ENCODE data around the gene LRRC37A3.
"Not testable (repeated sequence)": the region's sequence is repeated elsewhere in the genome, so short reads cannot be mapped to it uniquely, and the experiment has no call there.

Gene LRRC37A3

GRCh38 chr17:64919289-64920025, at the start of gene LRRC37A3:
Gene LRRC37A3, minus strand, starts transcription at chr17:64919478. Its CDS starts 22,221 bp downstream, at chr17:64897257.
- DNase-seq, result peak; percentile 98

- DNase-seq, result peak; percentile 79
Measured at GRCh38 chr17:64965873-64966287, 46.6 kb upstream of the LRRC37A3 start.

DNA sequence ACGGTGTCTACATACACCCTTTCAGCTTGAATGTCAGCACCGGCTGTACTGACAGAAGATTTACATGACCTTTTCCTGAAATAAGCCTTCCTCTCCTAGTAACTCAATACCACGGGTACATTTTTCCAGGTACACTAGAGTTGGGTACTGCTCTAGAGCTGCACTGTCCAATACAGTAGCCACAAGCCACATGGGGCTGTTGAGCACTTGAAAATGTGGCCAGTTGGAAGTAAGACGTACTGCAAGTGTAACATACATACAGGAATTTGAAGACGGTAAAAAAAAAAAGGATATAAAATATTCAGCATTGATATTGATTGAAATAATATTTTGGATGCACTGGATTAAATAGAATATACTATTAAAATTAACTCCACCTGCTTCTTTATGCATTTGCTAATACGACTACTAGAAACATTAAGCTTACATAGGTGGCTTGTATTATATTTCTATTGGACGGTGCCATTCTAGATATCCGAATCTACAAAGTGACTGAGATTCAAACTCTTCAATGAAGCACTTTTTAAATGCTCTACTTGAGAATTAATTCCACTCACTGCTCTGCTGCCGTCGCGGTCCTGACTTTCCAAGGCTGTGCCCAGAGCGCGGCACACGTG, 46.1 kb upstream of the LRRC37A3 start:
- not testable (repeated sequence) for DNase-seq

GRCh38 chr17:64964796-64965195, 45.5 kb upstream of the LRRC37A3 start:
- no peak for DNase-seq

GRCh38 chr17:64963814-64964213, 44.5 kb upstream of the LRRC37A3 start:
- not testable (repeated sequence) for DNase-seq

DNA sequence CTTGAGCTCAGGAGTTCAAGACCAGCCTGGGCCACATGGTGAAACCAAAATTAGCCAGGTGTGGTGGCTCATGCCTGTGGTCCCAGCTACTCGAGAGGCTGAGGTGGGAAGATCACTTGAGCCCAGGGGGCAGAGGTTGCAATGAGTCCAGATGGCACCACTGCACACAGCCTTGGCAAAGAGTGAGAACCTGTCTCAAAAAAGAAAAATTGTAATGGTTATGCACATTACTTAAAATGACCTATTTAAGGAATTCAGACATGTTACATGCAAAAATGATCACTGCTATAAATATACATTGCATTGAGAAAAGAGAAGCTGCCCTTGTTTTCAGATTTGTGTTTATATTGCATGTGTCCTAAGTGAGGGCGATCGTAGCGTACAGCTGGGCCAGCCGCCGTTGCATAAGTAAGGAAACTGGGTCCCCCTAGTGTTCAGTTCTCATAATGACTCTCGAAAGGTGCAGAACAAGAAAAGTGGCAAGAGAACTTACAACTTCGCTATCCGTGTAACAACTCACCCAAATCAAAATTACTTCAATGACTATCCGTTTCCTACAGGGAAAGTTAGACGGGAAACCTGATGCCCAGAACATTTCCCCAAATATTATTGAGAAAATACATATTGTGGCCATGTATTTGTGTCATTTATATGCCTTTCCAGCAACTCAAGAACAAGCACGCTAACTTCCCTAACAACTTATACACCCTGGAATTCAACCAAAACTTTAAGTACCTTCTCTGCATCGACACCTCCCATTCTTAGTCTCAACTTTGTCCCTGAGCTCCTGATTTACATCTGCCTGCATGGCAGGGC, 42.5 kb upstream of the LRRC37A3 start:
- DNase-seq, result not testable (repeated sequence)

DNA sequence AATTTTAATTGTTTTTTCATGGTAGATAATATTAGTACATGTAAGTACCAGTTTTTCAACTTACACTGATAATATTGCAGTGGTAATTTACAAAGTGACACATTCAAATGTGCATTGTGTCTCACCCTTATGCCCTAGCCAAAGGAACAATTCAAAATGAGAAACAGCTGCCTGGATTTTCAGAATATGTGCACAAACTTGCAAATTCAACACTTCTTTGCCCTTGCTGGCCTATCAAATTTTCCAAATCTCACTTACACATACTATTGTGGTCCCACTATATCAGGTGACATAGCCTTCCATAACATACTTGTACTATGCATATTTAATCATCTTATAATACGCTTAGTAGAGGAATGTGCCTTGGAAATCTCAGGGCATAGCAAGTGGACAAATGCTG, 32.6 kb upstream of the LRRC37A3 start:
- no peak for DNase-seq

- DNase-seq, result no peak
Measured at GRCh38 chr17:64950871-64951270, 31.6 kb upstream of the LRRC37A3 start.

GRCh38 chr17:64947152-64947551, 27.9 kb upstream of the LRRC37A3 start:
- DNase-seq, result no peak

GRCh38 chr17:64941761-64942160, 22.5 kb upstream of the LRRC37A3 start:
- DNase-seq, result no peak

DNA sequence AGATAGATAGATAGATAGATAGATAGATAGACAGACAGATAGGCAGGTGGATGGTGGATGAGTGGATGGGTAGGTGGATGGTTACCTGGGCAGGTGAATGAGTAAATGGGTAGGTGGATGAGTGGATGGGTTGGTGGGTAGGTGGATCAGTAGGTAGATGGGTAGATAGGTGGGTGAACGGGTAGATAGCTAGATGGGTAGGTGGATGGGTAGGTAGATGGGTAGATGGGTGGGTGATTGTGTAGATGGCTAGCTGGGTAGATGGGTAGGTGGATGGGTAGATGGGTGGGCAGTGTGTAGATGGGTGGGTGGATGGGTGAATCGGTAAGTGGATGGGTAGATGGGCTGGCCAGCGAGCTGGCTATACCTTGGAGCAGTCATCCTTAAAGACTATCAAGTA, 21.8 kb upstream of the LRRC37A3 start:
- DNase-seq, result no peak

DNA sequence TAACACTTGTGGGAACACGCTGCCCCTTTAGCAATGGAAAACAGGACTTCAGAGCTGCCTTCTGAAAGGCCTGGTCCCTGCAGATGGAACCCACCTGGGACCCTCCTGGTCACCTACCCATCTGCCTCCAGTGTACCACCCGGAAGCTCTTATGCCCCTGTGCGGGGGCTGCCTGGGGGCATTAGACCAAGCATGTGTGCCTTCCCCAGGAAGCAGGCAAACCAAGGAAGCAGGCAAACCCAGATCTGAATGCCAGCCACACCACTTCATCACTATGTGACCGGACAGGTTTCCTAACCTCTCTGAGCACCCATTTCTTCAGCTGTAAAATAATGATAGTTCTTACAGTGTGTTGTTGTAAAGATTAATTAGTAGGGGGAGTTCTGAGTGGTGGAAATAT, 20.8 kb upstream of the LRRC37A3 start:
- no peak for DNase-seq

- peak; percentile 30 for DNase-seq
Measured at GRCh38 chr17:64938925-64939474, 19.7 kb upstream of the LRRC37A3 start.

DNA sequence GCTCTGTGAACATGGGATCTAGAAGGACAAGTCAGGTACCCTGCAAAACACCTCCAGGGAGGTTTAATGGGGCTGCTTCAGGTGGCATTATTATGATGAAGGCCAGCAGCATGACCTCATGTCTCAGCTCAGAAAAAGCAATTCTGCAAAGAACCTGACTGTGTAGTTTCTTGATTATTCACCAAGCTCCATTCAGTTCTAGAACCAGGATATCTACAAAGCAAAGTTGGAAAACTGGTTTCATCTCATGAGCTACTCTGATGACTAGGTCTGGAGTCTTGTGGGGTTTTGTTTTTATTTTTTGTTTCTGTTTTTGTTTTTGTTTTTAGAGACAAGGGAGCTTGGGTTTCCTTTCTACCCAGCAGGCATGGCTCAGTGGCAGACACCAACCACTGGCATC, 19.0 kb upstream of the LRRC37A3 start:
- no peak for DNase-seq

GRCh38 chr17:64936117-64936516, 16.8 kb upstream of the LRRC37A3 start:
- DNase-seq, result no peak

- not testable (repeated sequence) for DNase-seq
Measured at GRCh38 chr17:64934284-64934778, 15.1 kb upstream of the LRRC37A3 start.

DNA sequence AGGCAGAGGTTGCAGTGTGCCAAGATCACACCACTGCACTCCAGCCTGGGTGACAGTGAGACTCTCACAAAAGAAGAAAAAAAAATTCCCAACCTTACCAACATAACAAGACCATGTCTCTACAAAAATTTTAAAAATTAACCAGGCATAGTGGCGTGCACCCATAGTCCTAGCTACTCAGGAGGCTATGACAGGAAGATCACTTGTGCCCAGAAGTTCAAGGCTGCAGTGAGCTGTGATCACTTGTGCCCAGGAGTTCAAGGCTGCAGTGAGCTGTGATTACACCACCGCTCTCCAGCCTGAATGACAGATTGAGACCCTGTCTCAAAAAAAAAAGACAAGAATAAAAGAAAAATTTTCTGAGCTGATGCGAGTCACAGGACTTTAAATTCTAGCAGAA, 13.6 kb upstream of the LRRC37A3 start:
- not testable (repeated sequence) for DNase-seq

- not testable (repeated sequence) for DNase-seq
Measured at GRCh38 chr17:64930374-64930773, 11.1 kb upstream of the LRRC37A3 start.

DNA sequence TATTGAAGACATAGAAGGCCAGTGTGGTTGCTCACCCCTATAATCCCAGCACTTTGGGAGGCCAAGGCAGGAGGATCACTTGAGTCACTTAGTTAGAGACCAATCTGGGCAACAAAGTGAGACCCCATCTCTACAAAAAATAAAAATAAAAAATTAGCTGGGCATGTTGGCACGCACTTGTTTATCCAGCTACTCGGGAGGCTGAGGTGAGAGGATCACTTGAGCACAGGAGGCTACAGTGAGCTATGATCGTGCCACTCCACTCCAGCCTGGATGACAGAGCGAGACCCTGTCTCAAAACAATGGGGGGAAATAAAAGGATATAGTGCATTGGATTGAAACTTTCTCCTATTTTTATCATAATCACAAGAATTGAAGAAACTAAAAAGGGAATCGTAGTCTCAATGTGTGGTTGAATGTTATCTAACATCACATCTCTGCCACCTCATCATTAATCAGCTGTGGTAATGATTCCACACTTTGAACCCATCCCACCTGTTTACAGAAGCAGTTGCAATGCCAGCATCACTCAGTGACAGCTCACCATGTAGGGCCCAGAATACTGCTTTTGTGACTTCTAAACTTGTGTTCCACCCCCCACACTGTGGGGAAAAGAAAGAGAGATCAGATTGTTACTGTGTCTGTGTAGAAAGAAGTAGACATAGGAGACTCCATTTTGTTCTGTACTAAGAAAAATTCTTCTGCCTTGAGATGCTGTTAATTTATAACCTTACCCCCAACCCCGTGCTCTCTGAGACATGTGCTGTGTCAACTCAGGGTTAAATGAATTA, 10.3 kb upstream of the LRRC37A3 start:
- peak; percentile 53 for DNase-seq

- not testable (repeated sequence) for DNase-seq
Measured at GRCh38 chr17:64928701-64929100, 9.4 kb upstream of the LRRC37A3 start.

DNA sequence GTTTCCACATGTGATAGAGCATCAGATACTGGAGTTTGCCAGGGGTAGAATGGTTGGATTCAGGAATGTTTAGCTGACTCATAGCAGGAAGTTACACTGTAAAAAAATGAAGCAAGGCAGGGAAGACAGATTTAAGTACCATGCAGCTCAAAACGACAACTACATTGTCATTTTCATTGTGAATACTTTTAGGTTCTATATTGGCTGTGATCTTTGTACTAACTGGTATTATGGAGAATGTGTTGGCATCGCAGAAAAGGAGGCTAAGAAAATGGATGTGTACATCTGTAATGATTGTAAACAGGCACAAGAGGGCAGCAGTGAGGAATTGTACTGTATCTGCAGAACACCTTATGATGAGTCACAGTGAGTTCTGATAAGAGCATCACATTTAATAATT, 8.2 kb upstream of the LRRC37A3 start:
- peak; percentile 51 for DNase-seq

DNA sequence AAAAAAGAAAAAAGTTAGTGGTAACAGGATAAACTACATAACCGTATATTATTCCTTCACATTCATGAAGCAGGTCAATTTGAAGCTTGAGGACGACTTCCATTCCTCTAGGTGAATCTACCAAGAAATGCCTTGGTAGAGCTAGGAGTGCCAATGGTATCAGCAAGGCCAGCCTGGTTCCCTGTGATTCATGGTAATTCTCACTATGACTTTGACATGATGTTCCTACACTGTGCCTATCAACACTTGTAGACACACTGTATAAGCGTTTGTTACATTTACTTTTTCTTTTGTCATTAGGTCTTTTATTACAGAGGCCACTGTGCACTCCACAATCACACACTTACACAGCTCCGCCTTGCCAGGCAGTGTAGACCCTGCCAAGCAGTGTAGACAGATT, 7.2 kb upstream of the LRRC37A3 start:
- not testable (repeated sequence) for DNase-seq
